Dedifferentiated amniotic fluid mesenchymal stem cell (primary cell): ENCODE measurements around the gene PPIH.
A peak's percentile ranks its signal among the peaks of the same experiment; 100 is the strongest.
"Not testable (repeated sequence)": the region's sequence is repeated elsewhere in the genome, so short reads cannot be mapped to it uniquely, and the experiment has no call there.

ENCODE experiments used
- DNase-seq: peaks from one replicate; pipeline ENCODE4 v3.0.0-alpha.2; 2016; ENCODE audit errors: extremely low spot score

The PPIH gene

GRCh38 chr1:42657981-42658876 is at the start of gene PPIH:
Gene PPIH (plus strand): TSS chr1:42658423. CDS start chr1:42658447, 24 bp downstream.
- peak; percentile 91 for DNase-seq

GRCh38 chr1:42613803-42614131 is 44.5 kb upstream of the PPIH start:
- DNase-seq = no peak

GRCh38 chr1:42618866-42619265 is 39.4 kb upstream of the PPIH start:
- no peak for DNase-seq

GRCh38 chr1:42620307-42620706 is 37.9 kb upstream of the PPIH start:
- no peak for DNase-seq

GRCh38 chr1:42621180-42621579 is 37.0 kb upstream of the PPIH start:
- DNase-seq = not testable (repeated sequence)

- not testable (repeated sequence) for DNase-seq
Measured at GRCh38 chr1:42627205-42627604, 31.0 kb upstream of the PPIH start.

GRCh38 chr1:42639116-42639515 is 19.1 kb upstream of the PPIH start:
- DNase-seq = no peak

- no peak for DNase-seq
Measured at GRCh38 chr1:42646056-42646455, 12.2 kb upstream of the PPIH start.

- DNase-seq = no peak
Measured at GRCh38 chr1:42657201-42657600, 1.0 kb upstream of the PPIH start.

- no peak for DNase-seq
Measured at GRCh38 chr1:42658877-42659337, 684 bp downstream of the PPIH start.

- no peak for DNase-seq
Measured at GRCh38 chr1:42660907-42661500, 2.8 kb downstream of the PPIH start.

GRCh38 chr1:42669936-42670335 is 11.7 kb downstream of the PPIH start:
- no peak for DNase-seq

- no peak for DNase-seq
Measured at GRCh38 chr1:42670425-42670824, 12.2 kb downstream of the PPIH start.

GRCh38 chr1:42674214-42674613 is 16.0 kb downstream of the PPIH start:
- DNase-seq = no peak

GRCh38 chr1:42674682-42675081 is 16.5 kb downstream of the PPIH start:
- DNase-seq = no peak

GRCh38 chr1:42675467-42675866 is 17.2 kb downstream of the PPIH start:
- no peak for DNase-seq

- no peak for DNase-seq
Measured at GRCh38 chr1:42676534-42677087, 18.4 kb downstream of the PPIH start.

GRCh38 chr1:42679364-42679983 is 21.3 kb downstream of the PPIH start:
- DNase-seq = no peak

GRCh38 chr1:42680055-42680454 is 21.8 kb downstream of the PPIH start:
- no peak for DNase-seq

GRCh38 chr1:42680921-42681683 is 22.9 kb downstream of the PPIH start:
- DNase-seq = peak; percentile 19

GRCh38 chr1:42681741-42682483 is 23.7 kb downstream of the PPIH start, which contains the start of gene YBX1:
Gene YBX1 (plus strand): TSS chr1:42682418. CDS start chr1:42682566, 148 bp downstream.
- DNase-seq = peak; percentile 100
